Esophagus (tissue), 2 donors: ENCODE results near the gene RBM8A. TPM values are rescaled to one million over a fixed set of nuclear protein-coding genes. Genes with fewer than 3 reads are reported as not detected.
A peak's percentile ranks its signal among the peaks of the same experiment; 100 is the strongest.

Source experiments
- H3K27ac ChIP-seq, 2 donors: one replicate each; pipeline ENCODE4 v1.5.1; 2013; ENCODE audit warnings: low read depth in 2 of 2, mild to moderate bottlenecking in 2 of 2, inconsistent platforms in 1 of 2, low read length in 1 of 2, moderate library complexity in 1 of 2
- H3K27me3 ChIP-seq, 2 donors: one replicate each; pipeline ENCODE4 v1.6.1; 2013; ENCODE audit warnings: low read length in 2 of 2, control low read depth in 1 of 2, mild to moderate bottlenecking in 1 of 2; ENCODE audit not compliant: insufficient read depth in 2 of 2, control insufficient read depth in 1 of 2
- H3K36me3 ChIP-seq, 2 donors: one replicate each; pipeline ENCODE4 v1.6.1; 2013; ENCODE audit warnings: low read length in 1 of 2; ENCODE audit not compliant: control insufficient read depth in 2 of 2, insufficient read depth in 2 of 2
- H3K4me1 ChIP-seq, 2 donors: one replicate each; pipeline ENCODE4 v1.6.1; 2013; ENCODE audit warnings: low read length in 1 of 2; ENCODE audit not compliant: control insufficient read depth in 2 of 2, insufficient read depth in 2 of 2
- H3K4me3 ChIP-seq, 2 donors: one replicate each; pipeline ENCODE4 v1.5.1; 2013; ENCODE audit warnings: low read length in 2 of 2, mild to moderate bottlenecking in 2 of 2, low read depth in 1 of 2, moderate library complexity in 1 of 2
- H3K9me3 ChIP-seq, 2 donors: one replicate each; pipeline ENCODE4 v1.6.1; 2013; ENCODE audit warnings: mild to moderate bottlenecking in 2 of 2, low read depth in 1 of 2, low read length in 1 of 2, moderate library complexity in 1 of 2; ENCODE audit not compliant: control insufficient read depth in 2 of 2, insufficient read depth in 1 of 2
- WGBS, 2 donors: extraction: QIAGEN DNeasy Blood & Tissue Kit; methylation state at CpG; one replicate each; pipeline ENCODE4 v1.1.7; 2013; 5-methylcytosine and 5-hydroxymethylcytosine counted together
- polyA plus RNA-seq, 2 donors: library from polyadenylated mRNA; stranded (reverse); fragments of 200-250 nt; gene quantifications; one replicate each; pipeline ENCODE4 v1.2.3, GENCODE V29; 2013
- donor health status: healthy with polysubstance abuse.
- donor health status: Bipolar disorder and iron deficiency.

RBM8A gene
- polyA plus RNA-seq, 2 donors = 144 to 250 TPM

- peaks cover 2 to 4% of the 10 kb centered on the region in 2 donors for H3K36me3 ChIP-seq
- H3K9me3 ChIP-seq = no peaks in the 10 kb centered on the region
- H3K4me3 ChIP-seq = no peak overlapping the region
- H3K4me1 ChIP-seq = peaks cover 0 to 2% of the 10 kb centered on the region in 2 donors
- WGBS, 2 donors = 78 to 82% methylated on average over 10 of the region's 10 CpGs
- no peak overlapping the region for H3K27ac ChIP-seq
- no peaks in the 10 kb centered on the region for H3K27me3 ChIP-seq
These were observed 20.1 kb downstream of the RBM8A start for GRCh38 chr1:145906954-145907753.

- Histone ChIP-seq H3K4me3 (no peak overlapping the region), H3K9me3 (no peaks in the 10 kb centered on the region), H3K27me3 (no peaks in the 10 kb centered on the region), H3K4me1 (no peaks in the 10 kb centered on the region), H3K27ac (no peak overlapping the region), H3K36me3 (peaks cover 0 to 3% of the 10 kb centered on the region in 2 donors)
- WGBS, 2 donors = 89 to 90% methylated on average over 12 of the region's 12 CpGs
These were observed 25.8 kb downstream of the RBM8A start for GRCh38 chr1:145901312-145902021.

- Histone ChIP-seq H3K36me3 (peaks cover 0 to 3% of the 10 kb centered on the region in 2 donors), H3K4me1 (no peaks in the 10 kb centered on the region), H3K27ac (no peak overlapping the region), H3K9me3 (no peaks in the 10 kb centered on the region), H3K4me3 (no peak overlapping the region), H3K27me3 (no peaks in the 10 kb centered on the region)
- WGBS, 2 donors = 82 to 85% methylated on average over 5 of the region's 5 CpGs
These were observed 28.5 kb downstream of the RBM8A start for GRCh38 chr1:145898756-145899155.

GRCh38 chr1:145897969-145898368, 29.3 kb downstream of the RBM8A start:
- no peak overlapping the region for H3K27ac ChIP-seq
- no peaks in the 10 kb centered on the region for H3K27me3 ChIP-seq
- H3K4me3 ChIP-seq = no peak overlapping the region
- H3K9me3 ChIP-seq = no peaks in the 10 kb centered on the region
- 67 to 92% methylated on average over 1 of the region's 1 CpG for WGBS, 2 donors
- H3K36me3 ChIP-seq = peaks cover 0 to 3% of the 10 kb centered on the region in 2 donors
- no peaks in the 10 kb centered on the region for H3K4me1 ChIP-seq

GRCh38 chr1:145895471-145895870, 31.8 kb downstream of the RBM8A start:
- Histone ChIP-seq H3K9me3 (no peaks in the 10 kb centered on the region), H3K4me3 (no peak overlapping the region), H3K27ac (no peak overlapping the region), H3K36me3 (no peaks in the 10 kb centered on the region), H3K27me3 (no peaks in the 10 kb centered on the region), H3K4me1 (peaks cover 0 to 4% of the 10 kb centered on the region in 2 donors)
- WGBS, 2 donors = 94 to 100% methylated on average over 1 of the region's 1 CpG

GRCh38 chr1:145893306-145894055, 33.8 kb downstream of the RBM8A start:
- H3K27me3 ChIP-seq = no peaks in the 10 kb centered on the region
- H3K9me3 ChIP-seq = no peaks in the 10 kb centered on the region
- no peaks in the 10 kb centered on the region for H3K36me3 ChIP-seq
- no peak overlapping the region for H3K4me3 ChIP-seq
- WGBS, 2 donors = 91% methylated on average over 7 of the region's 7 CpGs
- peaks cover 0 to 4% of the 10 kb centered on the region in 2 donors for H3K4me1 ChIP-seq
- peak overlapping the region in 1 of 2 donors; percentile 24 for H3K27ac ChIP-seq

- Histone ChIP-seq H3K36me3 (no peaks in the 10 kb centered on the region), H3K9me3 (no peaks in the 10 kb centered on the region), H3K4me3 (no peak overlapping the region), H3K4me1 (peaks cover 0 to 4% of the 10 kb centered on the region in 2 donors), H3K27me3 (no peaks in the 10 kb centered on the region), H3K27ac (peak overlapping the region; percentile 90 to 91)
- 46 to 49% methylated on average over 3 of the region's 3 CpGs for WGBS, 2 donors
These were observed 34.7 kb downstream of the RBM8A start for GRCh38 chr1:145892486-145893087.

GRCh38 chr1:145891587-145892485, 35.4 kb downstream of the RBM8A start:
- Histone ChIP-seq H3K27me3 (no peaks in the 10 kb centered on the region), H3K36me3 (no peaks in the 10 kb centered on the region), H3K9me3 (no peaks in the 10 kb centered on the region), H3K27ac (peak overlapping the region; percentile 90 to 91), H3K4me3 (peak overlapping the region in 1 of 2 donors; percentile 12), H3K4me1 (peaks cover 0 to 4% of the 10 kb centered on the region in 2 donors)
- WGBS, 2 donors = 7 to 8% methylated on average over 6 of the region's 6 CpGs
